Trophoblast cell (in vitro differentiated cells and primary cell): ENCODE results near the gene PRKCG.
A peak's percentile ranks its signal among the peaks of the same experiment; 100 is the strongest.

Source experiments
- DNase-seq, 2 donors: peaks; one replicate each; pipeline ENCODE4 v3.0.0-alpha.2; 2016
- H2AFZ ChIP-seq: 2 replicates; pipeline ENCODE4 v1.6.1; 2013; ENCODE audit warnings: low read length, moderate library complexity, mild to moderate bottlenecking; ENCODE audit not compliant: insufficient read depth, poor library complexity
- H2AK5ac ChIP-seq: 2 replicates; pipeline ENCODE4 v1.6.1; 2013; ENCODE audit warnings: mild to moderate bottlenecking, low read length
- H2BK120ac ChIP-seq: 2 replicates; pipeline ENCODE4 v1.6.1; 2013; ENCODE audit warnings: low read length, mild to moderate bottlenecking, moderate library complexity; ENCODE audit not compliant: insufficient read depth, poor library complexity
- H2BK12ac ChIP-seq: 2 replicates; pipeline ENCODE4 v1.6.1; 2013; ENCODE audit warnings: mild to moderate bottlenecking, low read length, moderate library complexity
- H2BK5ac ChIP-seq: 2 replicates; pipeline ENCODE4 v1.6.1; 2013; ENCODE audit warnings: low read length, low read depth, moderate library complexity, mild to moderate bottlenecking; ENCODE audit not compliant: poor library complexity
- H3K14ac ChIP-seq: 2 replicates; pipeline ENCODE4 v1.6.1; 2013; ENCODE audit warnings: mild to moderate bottlenecking, low read length
- H3K18ac ChIP-seq: 2 replicates; pipeline ENCODE4 v1.6.1; 2013; ENCODE audit warnings: mild to moderate bottlenecking, low read length
- H3K23ac ChIP-seq: 2 replicates; pipeline ENCODE4 v1.6.1; 2013; ENCODE audit warnings: low read length
- H3K27ac ChIP-seq: 2 replicates; pipeline ENCODE4 v1.5.1; 2013; ENCODE audit warnings: low read depth, mild to moderate bottlenecking, inconsistent platforms, low read length, moderate library complexity
- H3K27me3 ChIP-seq: 2 replicates; pipeline ENCODE4 v1.6.1; 2013; ENCODE audit warnings: inconsistent platforms, mild to moderate bottlenecking, low read length, moderate library complexity; ENCODE audit not compliant: insufficient read depth
- H3K36me3 ChIP-seq, 2 experiments: 1 replicate in 1 of 2; 2 replicates in 1 of 2; pipeline ENCODE4 v1.6.1; 2013; ENCODE audit warnings: low read length in 2 of 2, mild to moderate bottlenecking in 2 of 2, moderate library complexity in 1 of 2; ENCODE audit not compliant: insufficient read depth in 2 of 2, control insufficient read depth in 1 of 2
- H3K4ac ChIP-seq: 2 replicates; pipeline ENCODE4 v1.6.1; 2013; ENCODE audit warnings: low read depth, mild to moderate bottlenecking, low read length, moderate library complexity
- H3K4me1 ChIP-seq, 2 experiments: 1 replicate in 1 of 2; 2 replicates in 1 of 2; pipeline ENCODE4 v1.6.1; 2013; ENCODE audit warnings: low read length in 2 of 2, mild to moderate bottlenecking in 2 of 2, moderate library complexity in 1 of 2; ENCODE audit not compliant: insufficient read depth in 2 of 2, control insufficient read depth in 1 of 2
- H3K4me2 ChIP-seq: 2 replicates; pipeline ENCODE4 v1.6.1; 2013; ENCODE audit warnings: inconsistent platforms, mild to moderate bottlenecking, low read length, moderate library complexity
- H3K4me3 ChIP-seq: 2 replicates; pipeline ENCODE4 v1.5.1; 2013; ENCODE audit warnings: mild to moderate bottlenecking, low read depth, low read length, inconsistent platforms
- H3K79me1 ChIP-seq: one replicate; pipeline ENCODE4 v1.6.1; 2013; ENCODE audit warnings: low read length
- H3K79me2 ChIP-seq: 2 replicates; pipeline ENCODE4 v1.6.1; 2013; ENCODE audit warnings: low read length, mild to moderate bottlenecking; ENCODE audit not compliant: control insufficient read depth, insufficient read depth, poor library complexity
- H3K9ac ChIP-seq: 2 replicates; pipeline ENCODE4 v1.6.1; 2013; ENCODE audit warnings: mild to moderate bottlenecking, low read length
- H3K9me3 ChIP-seq: 2 replicates; pipeline ENCODE4 v1.6.1; 2013; ENCODE audit warnings: low read depth, mild to moderate bottlenecking, control low read depth, inconsistent platforms, low read length; ENCODE audit not compliant: insufficient read depth
- H4K12ac ChIP-seq: 2 replicates; pipeline ENCODE4 v1.6.1; 2013; ENCODE audit warnings: low read depth, mild to moderate bottlenecking, low read length, moderate library complexity
- H4K8ac ChIP-seq: 2 replicates; pipeline ENCODE4 v1.6.1; 2013; ENCODE audit warnings: low read depth, mild to moderate bottlenecking, low read length, moderate library complexity
- H4K91ac ChIP-seq: one replicate; pipeline ENCODE4 v1.6.1; 2013; ENCODE audit warnings: low read depth, mild to moderate bottlenecking, low read length, moderate library complexity
- WGBS: extraction: QIAGEN DNeasy Blood & Tissue Kit; methylation state at CpG from one replicate; pipeline ENCODE4 v1.1.7; 2013; ENCODE audit warnings: missing lambda C conversion rate; ENCODE audit not compliant: insufficient read length, insufficient coverage; ENCODE audit errors: extremely low coverage; 5-methylcytosine and 5-hydroxymethylcytosine counted together

The PRKCG gene

GRCh38 chr19:53944933-53945332 is 62.9 kb downstream of the PRKCG start:
- H2BK120ac ChIP-seq = no peak overlapping the region
- no peak overlapping the region for H4K91ac ChIP-seq
- H3K27me3 ChIP-seq = peaks cover 11% of the 10 kb centered on the region

GRCh38 chr19:53945441-53945840 is 63.4 kb downstream of the PRKCG start:
- no peak overlapping the region for H2BK120ac ChIP-seq
- no peaks in the 10 kb centered on the region for H3K79me1 ChIP-seq
- H3K4ac ChIP-seq = no peak overlapping the region
- peaks cover 11% of the 10 kb centered on the region for H3K27me3 ChIP-seq
- no peak overlapping the region for H4K12ac ChIP-seq
- H3K9ac ChIP-seq = no peak overlapping the region
- H3K14ac ChIP-seq = no peak overlapping the region
- H3K27ac ChIP-seq = no peak overlapping the region
- H4K8ac ChIP-seq = no peak overlapping the region
- no peaks in the 10 kb centered on the region for H3K79me2 ChIP-seq
- H3K4me3 ChIP-seq = no peak overlapping the region
- H2AK5ac ChIP-seq = no peak overlapping the region
- H3K36me3 ChIP-seq = no peaks in the 10 kb centered on the region
- no peak overlapping the region for H3K23ac ChIP-seq
- H3K4me2 ChIP-seq = no peak overlapping the region
- no CpG with 5 or more reads among the region's 9 CpGs for WGBS
- H4K91ac ChIP-seq = no peak overlapping the region
- H2AFZ ChIP-seq = no peak overlapping the region
- DNase-seq = peak in 1 of 2 donors; percentile 3
- no peak overlapping the region for H2BK5ac ChIP-seq
- H3K18ac ChIP-seq = no peak overlapping the region
- peaks cover 6% of the 10 kb centered on the region for H3K9me3 ChIP-seq
- no peak overlapping the region for H2BK12ac ChIP-seq
- peaks cover 4 to 5% of the 10 kb centered on the region in 2 experiments for H3K4me1 ChIP-seq

More at GRCh38 chr19:53944933-53945332, 62.9 kb downstream of the PRKCG start:
- Histone ChIP-seq H3K14ac (no peak overlapping the region), H3K4me1 (peaks cover 4 to 5% of the 10 kb centered on the region in 2 experiments), H3K23ac (no peak overlapping the region), H4K8ac (no peak overlapping the region), H2AFZ (no peak overlapping the region), H3K36me3 (no peaks in the 10 kb centered on the region), H4K12ac (no peak overlapping the region), H3K4me2 (no peak overlapping the region), H3K18ac (no peak overlapping the region), H3K79me2 (no peaks in the 10 kb centered on the region), H2BK5ac (no peak overlapping the region), H3K4ac (no peak overlapping the region), H3K4me3 (no peak overlapping the region), H2AK5ac (no peak overlapping the region), H3K9me3 (peaks cover 6% of the 10 kb centered on the region), H2BK12ac (no peak overlapping the region), H3K79me1 (no peaks in the 10 kb centered on the region), H3K27ac (no peak overlapping the region), H3K9ac (no peak overlapping the region)
- WGBS = no CpG with 5 or more reads among the region's 4 CpGs
- no peak for DNase-seq

DNA sequence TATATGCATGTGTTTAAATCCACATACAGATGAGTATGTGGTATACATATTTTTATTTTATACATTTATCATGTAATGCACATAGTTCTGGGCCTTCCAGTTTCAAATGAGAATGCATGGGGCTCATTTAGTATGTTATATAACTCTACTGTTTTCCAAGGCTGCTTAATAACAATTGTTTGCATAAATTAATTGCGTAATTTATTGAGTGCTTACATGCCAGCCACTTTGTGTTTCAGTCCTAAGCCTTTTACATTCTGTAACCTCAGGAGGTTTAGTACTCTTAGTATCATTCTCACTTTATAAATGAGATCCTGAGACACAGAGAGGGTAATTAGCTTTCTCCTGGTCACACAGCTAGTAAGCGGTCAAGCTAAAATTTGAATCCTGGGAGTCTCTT is 64.0 kb downstream of the PRKCG start:
- H3K4me3 ChIP-seq = no peak overlapping the region
- WGBS = no CpG with 5 or more reads among the region's 2 CpGs

DNA sequence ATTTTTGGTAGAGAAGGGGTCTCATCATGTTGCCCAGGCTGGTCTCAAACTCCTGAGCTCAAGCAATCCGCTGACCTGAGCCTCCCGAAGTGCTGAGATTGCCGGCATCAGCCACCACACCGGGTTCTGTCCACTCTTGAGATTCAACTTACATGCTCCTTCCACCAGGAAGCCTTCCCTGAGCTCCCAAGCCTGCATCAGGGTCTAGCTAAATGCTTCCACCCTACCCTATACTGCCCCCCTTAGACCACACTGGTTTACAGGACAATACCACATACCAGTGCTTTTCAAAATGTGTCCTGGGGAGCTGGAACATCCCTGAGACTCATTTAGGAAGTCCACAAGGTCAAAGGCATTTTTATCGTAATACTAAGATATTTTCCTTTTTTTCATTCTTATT is 65.6 kb downstream of the PRKCG start:
- WGBS = no CpG with 5 or more reads among the region's 5 CpGs
- no peak overlapping the region for H4K91ac ChIP-seq
- no peak overlapping the region for H2BK120ac ChIP-seq
- no peak overlapping the region for H3K23ac ChIP-seq
- H3K4me1 ChIP-seq = peaks cover 2 to 4% of the 10 kb centered on the region in 2 experiments
- H3K27ac ChIP-seq = no peak overlapping the region
- peaks cover 3% of the 10 kb centered on the region for H3K9me3 ChIP-seq
- no peak overlapping the region for H4K12ac ChIP-seq
- no peak overlapping the region for H2AFZ ChIP-seq
- H3K14ac ChIP-seq = no peak overlapping the region
- H3K4ac ChIP-seq = no peak overlapping the region
- DNase-seq = no peak
- H2AK5ac ChIP-seq = no peak overlapping the region
- H2BK12ac ChIP-seq = no peak overlapping the region
- no peak overlapping the region for H3K9ac ChIP-seq
- no peak overlapping the region for H2BK5ac ChIP-seq
- no peak overlapping the region for H3K4me3 ChIP-seq
- no peak overlapping the region for H4K8ac ChIP-seq
- no peak overlapping the region for H3K4me2 ChIP-seq
- peaks cover 5% of the 10 kb centered on the region for H3K27me3 ChIP-seq
- H3K79me2 ChIP-seq = no peaks in the 10 kb centered on the region
- no peak overlapping the region for H3K18ac ChIP-seq
- no peaks in the 10 kb centered on the region for H3K36me3 ChIP-seq
- H3K79me1 ChIP-seq = no peaks in the 10 kb centered on the region

More for the DNA sequence above, 64.0 kb downstream of the PRKCG start:
- Histone ChIP-seq H3K79me1 (no peaks in the 10 kb centered on the region), H3K23ac (no peak overlapping the region), H3K4me2 (no peak overlapping the region), H4K12ac (no peak overlapping the region), H2BK120ac (no peak overlapping the region), H4K91ac (no peak overlapping the region), H3K18ac (no peak overlapping the region), H3K9ac (no peak overlapping the region), H3K4ac (no peak overlapping the region), H3K79me2 (no peaks in the 10 kb centered on the region), H3K14ac (no peak overlapping the region), H3K36me3 (no peaks in the 10 kb centered on the region), H2AK5ac (no peak overlapping the region), H4K8ac (no peak overlapping the region), H2AFZ (no peak overlapping the region), H3K27ac (no peak overlapping the region), H2BK12ac (no peak overlapping the region), H3K27me3 (peaks cover 11% of the 10 kb centered on the region), H2BK5ac (no peak overlapping the region), H3K4me1 (peaks cover 4 to 5% of the 10 kb centered on the region in 2 experiments), H3K9me3 (peaks cover 6% of the 10 kb centered on the region)
- DNase-seq = no peak
